GM21447 (cell line): ENCODE measurements around the gene PTPRO.

Source experiments
- ATAC-seq: cut with Tn5 transposase; IDR thresholded peaks from one replicate; pipeline ENCODE4 v1.9.1; 2021; ENCODE audit not compliant: unreplicated experiment

Gene PTPRO

GRCh38 chr12:15522574-15523187 lies 200.4 kb downstream of the PTPRO start:
- ATAC-seq, result no peak

- no peak for ATAC-seq
Observed at GRCh38 chr12:15525441-15525840, 203.1 kb downstream of the PTPRO start.

GRCh38 chr12:15526033-15526432 lies 203.7 kb downstream of the PTPRO start:
- ATAC-seq, result peak; percentile 99

DNA sequence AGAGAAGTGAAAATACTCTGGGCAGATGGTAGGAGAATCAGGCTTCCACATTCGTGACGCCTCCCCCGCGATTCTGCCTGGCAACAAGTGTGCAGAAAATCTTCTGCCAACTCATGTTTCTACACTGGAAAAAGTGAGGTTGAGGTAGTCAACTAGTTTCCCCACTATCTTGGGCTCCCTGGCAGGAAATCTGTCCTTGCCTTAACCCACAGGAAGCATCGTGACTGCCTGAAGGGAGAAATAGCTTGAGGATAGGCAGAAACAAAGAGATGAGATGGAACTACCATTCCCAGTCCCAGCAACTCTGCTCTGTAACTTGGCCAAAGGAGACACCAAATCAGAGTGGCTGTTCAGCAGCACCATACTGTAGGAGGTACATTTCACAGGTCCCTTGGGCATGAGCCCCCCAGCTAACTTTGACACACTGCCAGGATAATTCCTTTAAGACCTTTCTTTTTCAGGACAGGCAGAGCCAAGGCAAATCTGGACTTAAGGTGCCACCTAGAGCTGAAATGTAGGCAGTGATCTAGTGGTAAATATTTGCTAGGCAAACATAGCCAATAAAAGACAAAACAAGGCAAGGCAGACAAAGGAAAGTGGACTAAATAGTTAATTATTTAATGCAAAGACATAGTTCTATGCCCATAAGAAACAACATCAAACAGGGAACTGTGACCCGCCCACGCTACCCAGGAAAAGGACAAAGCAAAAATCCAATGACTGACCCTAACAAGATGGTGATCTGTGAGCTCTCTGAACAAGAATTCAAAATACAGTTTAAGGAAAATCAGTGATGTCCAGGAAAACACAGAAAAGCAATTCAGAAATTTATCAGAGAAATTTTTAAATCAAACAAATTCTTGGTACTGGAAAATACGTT lies 205.1 kb downstream of the PTPRO start:
- ATAC-seq, result no peak

DNA sequence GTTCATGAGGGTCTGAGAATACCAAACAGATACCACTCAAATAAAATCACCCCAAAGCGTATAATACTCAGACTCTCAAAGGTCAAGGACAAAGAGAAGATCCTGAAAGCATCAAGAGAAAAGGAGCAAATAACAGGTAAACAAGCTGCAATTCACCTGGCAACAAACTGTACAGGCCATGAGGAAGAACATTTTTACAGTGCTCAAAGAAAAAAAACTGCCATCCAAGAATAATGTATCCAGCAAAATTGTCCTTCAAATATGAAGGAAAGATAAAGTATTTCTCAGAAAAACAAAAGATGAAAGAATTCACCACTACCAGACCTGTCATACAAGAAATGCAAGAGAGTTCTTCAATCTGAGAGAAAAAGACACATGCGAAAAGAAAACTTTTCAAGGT lies 206.4 kb downstream of the PTPRO start:
- no peak for ATAC-seq

DNA sequence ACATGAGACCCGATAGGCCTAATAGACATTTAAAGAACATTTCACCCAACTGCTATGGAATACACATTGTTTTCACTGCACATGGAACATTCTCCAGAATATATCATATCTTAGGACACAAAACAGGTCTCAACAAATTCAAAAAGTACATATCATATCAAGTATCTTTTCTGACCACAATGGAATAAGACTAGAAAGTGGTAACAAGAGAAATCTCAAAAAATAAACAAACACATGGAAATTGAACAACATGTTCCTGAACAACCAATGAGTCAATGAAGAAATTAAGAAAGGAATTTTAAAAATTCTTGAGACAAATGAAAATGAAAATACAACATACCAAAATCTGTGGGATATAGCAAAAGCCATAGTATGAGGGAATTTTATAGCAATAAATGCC lies 208.1 kb downstream of the PTPRO start:
- ATAC-seq, result no peak

DNA sequence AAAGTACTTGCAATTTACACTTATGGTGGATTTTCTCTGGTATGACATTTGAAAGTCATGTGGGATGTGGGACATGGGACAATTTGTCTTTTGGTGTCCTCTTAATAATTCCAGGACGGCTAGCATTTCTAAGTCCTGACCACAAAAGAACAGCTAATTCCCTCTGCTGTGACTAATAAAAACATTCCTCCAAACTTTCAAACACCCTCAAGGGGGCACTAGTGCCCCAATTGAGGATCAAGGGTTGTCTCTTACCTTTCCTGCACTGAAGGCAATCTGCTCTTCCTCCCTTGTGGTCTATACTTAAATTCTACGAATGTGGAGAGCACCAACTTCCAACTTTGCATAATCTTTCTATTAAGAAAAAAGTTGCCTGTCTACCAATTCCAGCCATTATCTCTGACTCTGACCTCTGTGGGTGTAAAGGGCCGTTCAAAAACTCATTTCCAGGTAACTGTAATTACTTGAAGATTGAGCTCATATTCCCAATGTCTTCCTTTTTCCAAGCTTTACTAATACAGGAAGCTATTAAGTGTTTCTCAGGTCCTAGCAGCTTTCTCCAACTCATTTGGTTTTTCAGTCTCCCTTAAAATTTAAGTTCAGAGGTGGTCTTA lies 210.2 kb downstream of the PTPRO start:
- ATAC-seq, result peak; percentile 74

DNA sequence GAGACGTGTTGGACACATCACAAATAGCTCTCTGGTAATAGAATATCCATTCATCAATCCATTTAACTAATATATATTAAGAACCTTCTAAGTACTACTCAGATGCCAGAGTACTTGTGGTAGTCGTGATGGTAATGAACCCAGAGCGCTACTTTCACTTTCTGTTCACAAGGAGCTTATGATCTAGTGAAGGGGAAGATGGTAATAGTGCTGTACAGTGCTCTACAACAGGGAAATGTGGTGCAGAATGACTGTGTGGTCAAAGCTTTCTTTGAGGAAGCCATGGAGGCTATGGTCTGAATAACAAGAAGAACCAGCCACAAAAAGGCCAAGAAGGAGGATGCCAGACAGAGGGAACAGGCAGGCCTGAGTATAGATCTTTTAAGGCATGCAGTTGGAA lies 212.0 kb downstream of the PTPRO start:
- ATAC-seq, result peak; percentile 78

DNA sequence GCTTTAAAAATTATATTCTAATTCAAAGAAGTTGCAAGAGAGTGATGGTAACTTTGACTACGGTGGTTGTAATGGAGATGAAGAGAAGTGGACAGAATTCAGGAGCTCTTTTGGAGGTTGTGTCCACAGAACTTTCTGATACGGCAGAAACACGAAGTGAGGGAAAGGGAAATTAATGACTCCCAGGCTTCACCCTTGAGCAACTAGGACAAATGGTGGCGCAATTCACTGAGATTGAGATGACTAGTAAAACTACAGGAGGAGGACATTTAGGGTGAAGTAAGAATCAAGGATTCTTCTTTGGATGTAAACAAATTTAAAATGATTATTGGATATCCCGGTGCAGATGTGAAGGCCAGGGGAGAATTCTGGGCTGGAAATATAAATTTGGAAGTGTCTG lies 212.6 kb downstream of the PTPRO start:
- no peak for ATAC-seq

GRCh38 chr12:15535352-15535781 lies 213.1 kb downstream of the PTPRO start:
- no peak for ATAC-seq

DNA sequence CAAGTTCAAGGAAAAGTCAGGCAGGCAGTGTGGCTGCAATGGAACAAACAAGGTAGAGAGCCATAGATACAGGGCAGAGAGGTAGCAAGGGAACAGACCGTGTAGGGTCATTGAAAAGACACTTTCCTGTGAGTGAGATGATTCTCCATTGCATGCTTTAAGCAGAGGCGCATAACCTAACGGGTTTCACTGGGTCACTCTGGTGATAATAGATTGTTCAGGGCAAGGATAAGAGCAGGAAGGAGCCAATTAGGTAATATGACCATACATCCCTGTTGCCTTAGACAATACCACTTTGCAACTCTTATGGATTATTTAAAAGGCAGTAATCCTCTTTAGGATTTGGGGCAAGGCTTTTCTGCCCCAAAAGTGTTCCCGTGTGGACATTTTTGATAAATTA lies 214.1 kb downstream of the PTPRO start:
- ATAC-seq, result no peak

DNA sequence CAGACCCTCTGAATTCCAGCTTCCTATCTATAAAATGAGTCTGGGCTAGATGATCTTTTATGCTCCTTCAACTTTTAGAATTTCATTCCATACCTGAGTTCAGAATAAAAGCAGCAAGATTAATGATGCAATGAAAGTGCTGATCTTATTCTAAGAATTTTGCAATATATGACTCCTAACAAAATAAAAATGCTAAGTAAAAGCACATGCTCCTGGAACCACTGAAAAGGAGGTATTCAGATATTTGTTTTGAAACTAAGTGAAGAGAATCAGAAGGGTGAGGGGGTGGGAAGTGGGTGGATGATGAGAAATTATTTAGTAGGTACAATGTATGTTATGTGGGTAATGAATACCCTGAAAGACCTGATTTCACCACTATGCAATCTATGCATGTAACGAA lies 216.6 kb downstream of the PTPRO start:
- no peak for ATAC-seq

GRCh38 chr12:15540005-15540404 lies 217.7 kb downstream of the PTPRO start:
- ATAC-seq, result no peak

DNA sequence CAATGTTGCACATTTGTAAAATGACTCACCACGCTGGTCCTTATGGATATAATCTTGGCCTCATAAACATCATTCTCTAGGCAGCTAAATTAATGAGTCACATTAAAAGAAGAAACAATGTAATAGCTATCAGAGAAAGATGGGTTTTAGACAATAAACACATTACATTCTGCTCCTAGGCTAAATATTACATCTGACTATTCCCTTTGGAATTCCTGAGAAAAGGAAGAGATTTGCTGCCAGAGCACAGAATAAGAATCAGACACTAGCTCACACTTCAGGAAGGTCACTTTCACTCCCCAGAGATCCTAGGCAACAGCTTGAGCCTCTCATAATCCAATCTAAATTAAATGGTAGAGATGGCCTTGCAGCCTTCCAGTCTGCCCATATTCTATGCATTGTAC lies 218.2 kb downstream of the PTPRO start:
- no peak for ATAC-seq

DNA sequence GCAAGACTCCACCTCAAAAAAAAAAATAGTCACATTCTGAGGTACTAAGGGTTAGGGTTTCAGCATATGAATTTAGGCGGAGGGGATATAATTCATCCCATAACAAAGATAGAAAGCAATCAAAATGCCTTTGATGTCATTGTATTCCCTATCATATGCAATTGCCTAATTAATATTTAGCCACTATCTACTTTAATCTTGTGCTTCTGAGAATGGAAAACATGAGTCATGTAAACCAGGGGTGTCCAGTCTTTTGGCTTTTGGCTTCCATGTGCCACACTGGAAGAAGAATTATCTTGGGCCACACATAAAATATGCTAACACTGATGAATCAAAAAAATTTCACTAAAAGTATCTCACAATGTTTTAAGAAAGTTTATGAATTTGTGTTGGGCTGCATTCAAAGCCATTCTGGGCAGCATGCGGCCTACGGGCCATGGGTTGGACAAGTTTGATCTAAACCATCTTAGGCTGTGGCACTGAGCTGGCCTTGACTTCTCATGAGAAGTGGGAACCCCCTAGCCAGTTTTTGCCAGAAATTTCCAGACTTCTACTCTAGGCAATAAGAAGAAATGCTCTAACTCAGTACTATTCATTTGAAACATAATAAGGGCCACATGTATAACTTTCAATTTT lies 219.8 kb downstream of the PTPRO start:
- no peak for ATAC-seq

DNA sequence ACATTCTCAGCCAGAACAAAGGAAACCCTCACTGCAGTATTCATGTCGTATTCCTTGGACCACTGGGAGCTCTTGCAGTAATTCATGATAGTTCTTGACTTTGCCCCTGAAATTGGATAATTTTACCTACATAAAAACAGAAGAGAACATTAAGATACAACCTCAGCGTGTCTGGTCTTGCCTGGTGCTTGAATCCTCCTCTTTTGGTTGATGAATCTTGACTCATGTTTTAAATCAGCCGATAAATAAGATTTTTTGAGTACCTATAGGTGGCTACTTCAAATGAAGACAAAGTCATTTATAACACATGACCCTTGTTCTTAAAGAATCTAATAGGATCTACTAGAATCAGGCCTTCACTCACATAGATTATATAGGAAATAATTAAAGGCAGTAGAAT lies 221.0 kb downstream of the PTPRO start:
- no peak for ATAC-seq

GRCh38 chr12:15544589-15544988 lies 222.3 kb downstream of the PTPRO start:
- no peak for ATAC-seq

GRCh38 chr12:15545334-15545733 lies 223.0 kb downstream of the PTPRO start:
- no peak for ATAC-seq

- ATAC-seq, result peak; percentile 85
Observed at GRCh38 chr12:15546102-15546701, 223.9 kb downstream of the PTPRO start.

- no peak for ATAC-seq
Observed at GRCh38 chr12:15547063-15547462, 224.8 kb downstream of the PTPRO start.

- ATAC-seq, result no peak
Observed at GRCh38 chr12:15547691-15548090, 225.4 kb downstream of the PTPRO start.
